Measurements from ENCODE around the gene CFL2. TPM values are rescaled to one million over a fixed set of nuclear protein-coding genes. Genes with fewer than 3 reads are reported as not detected.

CFL2 gene
- total RNA-seq, 1 experiment from 2014 or later, result 13.9 TPM

GRCh38 chr14:34700622-34701130 lies 13.7 kb downstream of the CFL2 start:
- H2AFZ ChIP-seq (ENCODE audit: low read length), result no peak overlapping the region
- H3K27ac Mint-ChIP-seq, result no peak overlapping the region
- H3K23ac ChIP-seq (ENCODE audit: insufficient read length, low read depth, low read length), result no peak overlapping the region
- no peak overlapping the region for H2BK15ac ChIP-seq (ENCODE audit: low read depth, low read length)
- no CpG with 5 or more reads among the region's 1 CpG for WGBS (ENCODE audit: extremely low coverage, insufficient read length, low lambda C conversion rate)
- TF ChIP-seq CTCF (conservative IDR thresholded peaks at IDR 0.05), result no peak
- H3K27ac ChIP-seq (ENCODE audit: insufficient read length, low read depth, low read length), result no peak overlapping the region
- DNase-seq, result no peak
- no peaks in the 10 kb centered on the region for H3K79me2 ChIP-seq (ENCODE audit: insufficient read depth, low read length)
- H3K56ac ChIP-seq (ENCODE audit: insufficient read length, low read depth, low read length), result no peak overlapping the region
- H3K4me2 ChIP-seq (ENCODE audit: insufficient read depth, insufficient read length, low read length), result no peak overlapping the region
- H3K27me3 ChIP-seq (ENCODE audit: insufficient read depth, low read length), result no peaks in the 10 kb centered on the region
- no peaks in the 10 kb centered on the region for H3K9me3 Mint-ChIP-seq
- no peak overlapping the region for H2AK5ac ChIP-seq (ENCODE audit: insufficient read length, low read length)
- H4K20me1 ChIP-seq (ENCODE audit: control insufficient read depth, insufficient read depth, insufficient read length), result no peaks in the 10 kb centered on the region
- no peak overlapping the region for H2BK20ac ChIP-seq (ENCODE audit: low read depth, low read length, poor library complexity, severe bottlenecking)
- H3K23me2 ChIP-seq (ENCODE audit: insufficient read length, low read depth, low read length, poor library complexity, severe bottlenecking), result no peaks in the 10 kb centered on the region
- H3K36me3 Mint-ChIP-seq (ENCODE audit: insufficient read depth in 1 of 3, low read depth in 3 of 3), result no peaks in the 10 kb centered on the region
- no peak overlapping the region for H4K91ac ChIP-seq (ENCODE audit: insufficient read length, low read depth, low read length)
- H3K4ac ChIP-seq (ENCODE audit: low read depth, low read length), result no peak overlapping the region
- H3K18ac ChIP-seq (ENCODE audit: insufficient read length, low read depth, low read length), result no peak overlapping the region
- no peaks in the 10 kb centered on the region for H3K4me1 Mint-ChIP-seq
- no peak overlapping the region for H4K8ac ChIP-seq (replicated peaks; ENCODE audit: insufficient read length, low read depth, low read length)
- H4K5ac ChIP-seq (ENCODE audit: insufficient read length, low read depth, low read length), result no peak overlapping the region
- H3K79me1 ChIP-seq (ENCODE audit: insufficient read depth, low read depth, low read length, poor library complexity, severe bottlenecking), result no peaks in the 10 kb centered on the region
- H2BK120ac ChIP-seq (ENCODE audit: low read depth, low read length, poor library complexity, severe bottlenecking), result no peak overlapping the region
- H3K4me1 ChIP-seq (ENCODE audit: insufficient read depth, low read length), result no peaks in the 10 kb centered on the region
- H3K4me3 Mint-ChIP-seq, result no peak overlapping the region
- no peak overlapping the region for H2BK12ac ChIP-seq (ENCODE audit: insufficient read length, low read depth, low read length)
- H3K27me3 Mint-ChIP-seq (ENCODE audit: low read depth), result no peaks in the 10 kb centered on the region
- no peak overlapping the region for H3K9ac ChIP-seq (ENCODE audit: extremely low read depth, insufficient read length, low read length)
- H2BK5ac ChIP-seq (ENCODE audit: insufficient read length, low read length), result no peak overlapping the region
- H3T11ph ChIP-seq (ENCODE audit: low read length), result no peak overlapping the region
- H3K14ac ChIP-seq (ENCODE audit: insufficient read depth, low read length), result no peak overlapping the region
- no peaks in the 10 kb centered on the region for H3K9me3 ChIP-seq (ENCODE audit: control insufficient read depth, low read depth, low read length)

All from H9 (cell line).